HepG2 (cell line): ENCODE results near the gene SLC22A4. TPM values are rescaled to one million over a fixed set of nuclear protein-coding genes. Genes with fewer than 3 reads are reported as not detected.

ENCODE experiments used
- ATAC-seq: fragments of 200-7000 bp; cut with Tn5 transposase; 3 replicates; pipeline ENCODE4 v1.9.1; 2020; ENCODE audit warnings: mild to moderate bottlenecking, moderate library complexity
- BruUV-seq: library from RNA; stranded (reverse); fragments of 400-500 nt; replicated peaks from 2 replicates; lab custom pipeline; 2021; lab: Mats Ljungman, UMichigan
- CTCF ChIA-PET: fragments of 300-600 bp; formaldehyde crosslinking; extraction: SDS; loops from one replicate; lab custom pipeline; 2021; ENCODE audit warnings: low total read pairs, inconsistent platforms, low intra/inter-chr PET ratio; lab: Yijun Ruan, JAX
- POLR2A ChIA-PET: fragments of 350-600 bp; sonication (Branson Sonifier 250); formaldehyde crosslinking; loops from one replicate; lab custom pipeline; 2020; ENCODE audit warnings: antibody characterized with exemption, inconsistent platforms; lab: Yijun Ruan, JAX
- DNase-seq: peaks from one replicate; pipeline ENCODE4 v3.0.0-alpha.2; 2015; ENCODE audit warnings: low spot score
- FAIRE-seq: peaks from 3 replicates; lab custom pipeline; 2011; peaks lifted over from hg19 to GRCh38; lab: Jason Lieb, UNC
- H2AFZ ChIP-seq: one replicate; pipeline ENCODE4 v1.6.1; 2011; ENCODE audit warnings: low read length, inconsistent platforms
- H3K27ac ChIP-seq: fragments of 300-600 bp; 3 replicates; pipeline ENCODE4 v1.8.0; 2011; ENCODE audit warnings: mixed run types, mild to moderate bottlenecking, mixed read lengths, low read length, inconsistent platforms; ENCODE audit not compliant: insufficient read depth; ENCODE audit errors: extremely low read length
- H3K27me3 ChIP-seq, 2 experiments: fragments of 200-600 bp in 1 of 2; 2 replicates in 1 of 2; 3 replicates in 1 of 2; pipeline versions ENCODE4 v1.6.0 to v1.8.0; 2011; ENCODE audit warnings: low read length in 2 of 2, mild to moderate bottlenecking in 2 of 2, moderate library complexity in 2 of 2, inconsistent platforms in 1 of 2; ENCODE audit not compliant: insufficient read depth in 2 of 2, control insufficient read depth in 1 of 2
- H3K36me3 ChIP-seq, 2 experiments: fragments of 200-600 bp in 1 of 2; replicated peaks in 1 of 2; 2 replicates in 1 of 2; 3 replicates in 1 of 2; pipeline versions ENCODE4 v1.5.1 to v1.8.0; 2011; ENCODE audit warnings: low read length in 2 of 2, inconsistent platforms in 1 of 2; ENCODE audit not compliant: insufficient read depth in 2 of 2, control insufficient read depth in 1 of 2
- H3K4me1 ChIP-seq: 2 replicates; pipeline ENCODE4 v1.5.1; 2012; ENCODE audit warnings: low read length, inconsistent platforms; ENCODE audit not compliant: insufficient read depth
- H3K4me2 ChIP-seq: 2 replicates; pipeline ENCODE4 v1.6.0; 2011; ENCODE audit warnings: low read depth, low read length, inconsistent platforms
- H3K4me3 ChIP-seq, 3 experiments: fragments of 200-600 bp in 1 of 3; sonication (generic), shearing (Covaris generic) in 1 of 3; replicated peaks in 1 of 3; 2 replicates each; pipeline ENCODE4 v1.5.1; 2011 to 2016; ENCODE audit warnings: low read length in 3 of 3, inconsistent platforms in 2 of 3, low read depth in 2 of 3, mild to moderate bottlenecking in 2 of 3, control low read depth in 1 of 3, mixed read lengths in 1 of 3; ENCODE audit not compliant: insufficient read depth in 1 of 3
- H3K79me2 ChIP-seq: one replicate; pipeline ENCODE4 v1.6.1; 2011; ENCODE audit warnings: low read length, inconsistent platforms; ENCODE audit not compliant: insufficient read depth
- H3K9ac ChIP-seq: 2 replicates; pipeline ENCODE4 v1.6.0; 2011; ENCODE audit warnings: mild to moderate bottlenecking, low read depth, low read length, inconsistent platforms; ENCODE audit not compliant: insufficient read depth
- H3K9me3 ChIP-seq: 2 replicates; pipeline ENCODE4 v1.5.1; 2012; ENCODE audit warnings: mild to moderate bottlenecking, low read length
- H4K20me1 ChIP-seq: 2 replicates; pipeline ENCODE4 v1.6.0; 2011; ENCODE audit warnings: inconsistent platforms, mild to moderate bottlenecking, low read length, moderate library complexity; ENCODE audit not compliant: insufficient read depth
- CCAR2 ChIP-seq: fragments of 200-400 bp; formaldehyde crosslinking; optimal IDR thresholded peaks from 2 replicates; pipeline ENCODE3; 2018; ENCODE audit warnings: low read depth, mild to moderate bottlenecking, low read length, moderate library complexity
- ESRRA ChIP-seq: sonication (generic); formaldehyde crosslinking; IDR thresholded peaks from 2 replicates; pipeline ENCODE4 v1.5.1; 2020; ENCODE audit warnings: mild to moderate bottlenecking, low read depth, missing genetic modification reagents
- GATAD1 ChIP-seq: IDR thresholded peaks from 2 replicates; pipeline ENCODE4 v1.6.1; 2016; ENCODE audit warnings: missing genetic modification reagents, missing compliant biosample characterization
- GZF1 ChIP-seq: sonication (generic); formaldehyde crosslinking; IDR thresholded peaks from 2 replicates; pipeline ENCODE4 v1.5.1; 2020; ENCODE audit warnings: mild to moderate bottlenecking, missing genetic modification reagents
- JUND ChIP-seq: sonication (generic); formaldehyde crosslinking; IDR thresholded peaks from 2 replicates; pipeline ENCODE4 v1.8.0; 2022; ENCODE audit warnings: mild to moderate bottlenecking, missing genetic modification reagents
- KLF6 ChIP-seq: IDR thresholded peaks from 2 replicates; pipeline ENCODE4 v1.8.0; 2016; ENCODE audit warnings: missing biosample characterization, missing genetic modification reagents
- MAF1 ChIP-seq: sonication (generic); formaldehyde crosslinking; IDR thresholded peaks from 2 replicates; pipeline ENCODE4 v1.5.0; 2020; ENCODE audit warnings: missing genetic modification reagents, borderline replicate concordance
- NFATC3 ChIP-seq: sonication (generic); formaldehyde crosslinking; IDR thresholded peaks from 2 replicates; pipeline ENCODE4 v1.5.1; 2020; ENCODE audit warnings: mild to moderate bottlenecking, missing genetic modification reagents
- NKX3-1 ChIP-seq: sonication (generic); formaldehyde crosslinking; IDR thresholded peaks from 2 replicates; pipeline ENCODE4 v1.5.0; 2020; ENCODE audit warnings: missing genetic modification reagents
- PHF20 ChIP-seq: sonication (generic); formaldehyde crosslinking; IDR thresholded peaks from 2 replicates; pipeline ENCODE4 v1.5.0; 2020; ENCODE audit warnings: mild to moderate bottlenecking, missing genetic modification reagents
- REXO4 ChIP-seq: sonication (generic); formaldehyde crosslinking; IDR thresholded peaks from 2 replicates; pipeline ENCODE4 v1.8.0; 2022; ENCODE audit warnings: missing genetic modification reagents, mild to moderate bottlenecking, borderline replicate concordance
- RFX1 ChIP-seq: fragments of 450-650 bp; IDR thresholded peaks from 2 replicates; pipeline ENCODE4 v1.6.1; 2017
- SOX6 ChIP-seq, 2 experiments: fragments of 450-650 bp in 1 of 2; sonication (generic) in 1 of 2; formaldehyde crosslinking in 1 of 2; IDR thresholded peaks; 2 replicates each; pipeline versions ENCODE4 v1.4.0 to v1.6.1; 2017 to 2020; ENCODE audit warnings: antibody characterized with exemption in 1 of 2, mild to moderate bottlenecking in 1 of 2, missing genetic modification reagents in 1 of 2
- TOPORS ChIP-seq: sonication (generic); formaldehyde crosslinking; IDR thresholded peaks from 2 replicates; pipeline ENCODE4 v1.8.0; 2023; ENCODE audit warnings: mild to moderate bottlenecking, missing genetic modification reagents
- ZFP36L1 ChIP-seq: sonication (generic); formaldehyde crosslinking; IDR thresholded peaks from 2 replicates; pipeline ENCODE4 v1.8.0; 2022; ENCODE audit warnings: mild to moderate bottlenecking, missing genetic modification reagents, moderate library complexity
- ZIK1 ChIP-seq: sonication (generic); formaldehyde crosslinking; IDR thresholded peaks from 2 replicates; pipeline ENCODE4 v1.5.0; 2020; ENCODE audit warnings: mild to moderate bottlenecking, low read depth, missing genetic modification reagents, borderline replicate concordance
- ZNF253 ChIP-seq: sonication (generic); formaldehyde crosslinking; IDR thresholded peaks from 2 replicates; pipeline ENCODE4 v1.8.0; 2022; ENCODE audit warnings: mild to moderate bottlenecking, missing genetic modification reagents, borderline replicate concordance
- ZNF282 ChIP-seq: fragments of 450-650 bp; IDR thresholded peaks from 2 replicates; pipeline ENCODE4 v1.6.1; 2018; ENCODE audit not compliant: partially characterized antibody
- ZNF431 ChIP-seq: sonication (generic); formaldehyde crosslinking; IDR thresholded peaks from 2 replicates; pipeline ENCODE4 v1.9.0; 2022; ENCODE audit warnings: missing genetic modification reagents, low read depth, mild to moderate bottlenecking, borderline replicate concordance
- WGBS: methylation state at CpG from one replicate; pipeline ENCODE4 v1.1.6; 2017; ENCODE audit warnings: low lambda C conversion rate; 5-methylcytosine and 5-hydroxymethylcytosine counted together
- in situ Hi-C: cut with HindIII; loops from 2 replicates; pipeline ENCODE4 v1.10.0; 2017; ENCODE audit warnings: low pct_unique_long_range_greater_than_20kb; ENCODE audit not compliant: extremely low pct_ligation_motif_present
- intact Hi-C: fragments of 100-400 bp; cut with micrococcal nuclease; formaldehyde crosslinking; loops from one replicate; pipeline ENCODE4 v1.10.0; 2022; ENCODE audit not compliant: unreplicated experiment
- polyA plus RNA-seq, 8 experiments: library from polyadenylated mRNA; depleted of rRNA in 3 of 8; stranded (reverse) in 7 of 8; unstranded in 1 of 8; fragments of >200 nt; fragmentation: Illumina TruSeq in 4 of 8; extraction: Trizol in 4 of 8; gene quantifications; 2 replicates each; pipeline versions ENCODE4 v1.2.1 to v1.2.3, GENCODE V29; 2011 to 2016; ENCODE audit warnings: low read depth in 4 of 8, missing spikeins in 1 of 8, mixed read lengths in 1 of 8; ENCODE audit not compliant: insufficient read depth in 1 of 8
- total RNA-seq, 5 experiments: library from RNA; depleted of rRNA; stranded (reverse); fragments of >200 nt; fragmentation: Illumina TruSeq; extraction: Trizol; gene quantifications; 2 replicates each; pipeline ENCODE4 v1.2.3, GENCODE V29; 2016; ENCODE audit warnings: low read depth in 1 of 5
- TF ChIP-seq, protein P1 (sequence below), 2 experiments: sonication (generic) in 1 of 2; formaldehyde crosslinking in 1 of 2; IDR thresholded peaks; 2 replicates each; pipeline versions ENCODE4 v1.4.0 to v1.6.1; 2016 to 2020; ENCODE audit warnings: borderline replicate concordance in 1 of 2, low read depth in 1 of 2, mild to moderate bottlenecking in 1 of 2, missing genetic modification reagents in 1 of 2
- TF ChIP-seq, protein P2 (sequence below): sonication (generic); formaldehyde crosslinking; IDR thresholded peaks from 2 replicates; pipeline ENCODE4 v1.4.0; 2020; ENCODE audit warnings: mild to moderate bottlenecking, missing genetic modification reagents

The SLC22A4 gene
- total and polyA plus RNA-seq, 2 of the 13 experiments (the other 11 are each of a cell fraction or from before 2014, with no cell fraction given): 0.33 to 0.62 TPM

DNA sequence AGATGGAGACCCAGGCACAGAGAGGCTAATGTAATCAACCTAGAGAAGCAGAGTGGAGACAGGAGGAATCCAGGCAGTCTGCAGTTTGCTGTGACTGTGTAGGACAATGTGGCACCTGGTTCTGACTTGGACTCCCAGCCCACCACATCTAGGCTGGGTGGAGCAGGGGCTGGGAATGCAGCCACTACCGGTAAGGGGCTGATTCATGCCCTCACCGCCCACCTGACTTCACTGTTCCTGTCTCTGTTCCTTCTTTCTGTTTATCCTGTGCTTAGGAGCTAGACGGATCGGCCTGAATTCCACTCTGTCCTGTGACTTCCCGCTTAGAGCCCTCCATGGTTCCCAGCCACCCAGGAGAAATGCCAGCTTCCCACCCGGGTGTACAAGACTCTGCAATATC, 34.1 kb upstream of the SLC22A4 start:
- ATAC-seq: no peak

DNA sequence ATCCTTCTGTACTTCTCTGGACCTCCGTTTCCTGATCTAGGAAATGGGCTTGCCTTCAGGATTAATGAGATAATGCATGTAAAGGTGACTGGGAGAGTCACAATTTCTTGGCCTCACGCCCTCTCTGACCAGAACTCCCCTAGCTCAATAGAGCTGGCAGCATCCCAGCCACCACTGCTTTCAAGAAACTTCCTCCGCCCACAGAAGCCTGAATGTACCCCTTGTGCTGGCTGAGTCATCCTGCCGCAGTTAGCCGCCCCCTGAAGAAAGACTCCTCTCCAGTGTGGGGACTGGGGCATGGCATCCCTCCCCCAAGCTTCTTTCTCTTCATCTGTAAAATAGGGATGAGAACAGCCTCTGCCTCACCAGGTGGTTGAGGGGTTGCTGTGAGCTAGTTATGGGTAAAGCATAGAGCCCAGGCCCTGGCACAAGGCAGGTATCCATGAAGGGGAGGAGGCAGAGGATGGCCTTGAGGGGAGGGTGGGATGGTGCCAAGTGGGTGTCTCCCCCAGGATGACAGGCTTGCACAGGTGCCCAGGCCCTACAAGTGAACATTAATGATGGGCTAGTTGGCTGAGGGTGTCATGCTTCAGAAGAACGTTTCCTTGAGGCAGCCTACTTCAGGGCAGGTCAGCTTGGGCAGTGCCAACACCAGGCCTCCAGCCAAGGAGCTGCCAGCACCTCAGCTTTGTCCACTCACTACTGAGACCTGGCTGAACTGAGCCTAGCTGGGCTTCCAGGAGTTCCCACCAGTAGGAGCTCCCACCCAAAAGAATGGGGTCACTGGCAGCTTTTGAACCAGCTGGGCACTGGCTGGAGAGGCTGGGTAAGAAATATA, 33.3 kb upstream of the SLC22A4 start:
- H3K27ac ChIP-seq: no peak overlapping the region
- H3K4me2 ChIP-seq: no peak overlapping the region
- no TSS peak for BruUV-seq
- ATAC-seq (no peak), FAIRE-seq (no peak), DNase-seq (no peak)
- no peak overlapping the region for H2AFZ ChIP-seq
- ChIA-PET POLR2A (no interaction called here), CTCF (no interaction called here)
- H3K4me3 ChIP-seq: no peak overlapping the region
- intact Hi-C loops (no loop called here), in situ Hi-C loops (no loop called here)
- H4K20me1 ChIP-seq: no peaks in the 10 kb centered on the region
- H3K36me3 ChIP-seq: no peaks in the 10 kb centered on the region
- no peaks in the 10 kb centered on the region for H3K9me3 ChIP-seq
- H3K9ac ChIP-seq: no peak overlapping the region
- H3K4me1 ChIP-seq: peaks cover 28% of the 10 kb centered on the region
- H3K27me3 ChIP-seq: peaks cover 10 to 31% of the 10 kb centered on the region in 2 experiments
- 76% methylated on average over 5 of the region's 6 CpGs for WGBS
- no peaks in the 10 kb centered on the region for H3K79me2 ChIP-seq
- TF ChIP-seq ZFP36L1 (no peak), JUND (CRISPR knock-in tag) (no peak), NKX3-1 (CRISPR knock-in tag) (no peak), ZNF282 (no peak), GZF1 (CRISPR knock-in tag) (no peak), MAF1 (CRISPR knock-in tag) (no peak)
- TF ChIP-seq, protein P1, sequence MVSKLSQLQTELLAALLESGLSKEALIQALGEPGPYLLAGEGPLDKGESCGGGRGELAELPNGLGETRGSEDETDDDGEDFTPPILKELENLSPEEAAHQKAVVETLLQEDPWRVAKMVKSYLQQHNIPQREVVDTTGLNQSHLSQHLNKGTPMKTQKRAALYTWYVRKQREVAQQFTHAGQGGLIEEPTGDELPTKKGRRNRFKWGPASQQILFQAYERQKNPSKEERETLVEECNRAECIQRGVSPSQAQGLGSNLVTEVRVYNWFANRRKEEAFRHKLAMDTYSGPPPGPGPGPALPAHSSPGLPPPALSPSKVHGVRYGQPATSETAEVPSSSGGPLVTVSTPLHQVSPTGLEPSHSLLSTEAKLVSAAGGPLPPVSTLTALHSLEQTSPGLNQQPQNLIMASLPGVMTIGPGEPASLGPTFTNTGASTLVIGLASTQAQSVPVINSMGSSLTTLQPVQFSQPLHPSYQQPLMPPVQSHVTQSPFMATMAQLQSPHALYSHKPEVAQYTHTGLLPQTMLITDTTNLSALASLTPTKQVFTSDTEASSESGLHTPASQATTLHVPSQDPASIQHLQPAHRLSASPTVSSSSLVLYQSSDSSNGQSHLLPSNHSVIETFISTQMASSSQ (IDR thresholded peaks at IDR 0.05; ENCODE audit: low read depth): no peak
- TF ChIP-seq, protein P1 (CRISPR knock-in tag; IDR thresholded peaks at IDR 0.05; ENCODE audit: borderline replicate concordance): no peak

More for the DNA sequence above, 34.1 kb upstream of the SLC22A4 start:
- no peak overlapping the region for H2AFZ ChIP-seq
- BruUV-seq: no TSS peak
- H3K4me3 ChIP-seq: no peak overlapping the region
- FAIRE-seq: no peak
- WGBS: 56% methylated on average over 6 of the region's 6 CpGs
- no peaks in the 10 kb centered on the region for H3K79me2 ChIP-seq
- in situ Hi-C loops: no loop called here
- H3K4me1 ChIP-seq: peaks cover 20% of the 10 kb centered on the region
- no peak overlapping the region for H3K27ac ChIP-seq
- H3K9ac ChIP-seq: no peak overlapping the region
- H3K9me3 ChIP-seq: no peaks in the 10 kb centered on the region
- intact Hi-C loops: no loop called here
- ChIA-PET CTCF (no interaction called here), POLR2A (interaction anchor here (0.5 kb wide), 1 partner anchor 12 kb away, joined by 4 read pairs; no protein-coding TSS in a partner anchor)
- no peaks in the 10 kb centered on the region for H3K36me3 ChIP-seq
- no peak overlapping the region for H3K4me2 ChIP-seq
- DNase-seq: no peak
- H3K27me3 ChIP-seq: peaks cover 12 to 34% of the 10 kb centered on the region in 2 experiments
- TF ChIP-seq ZNF253 (CRISPR knock-in tag): no peak
- TF ChIP-seq SOX6 (IDR thresholded peaks at IDR 0.05): no peak
- no peak for TF ChIP-seq SOX6 (CRISPR knock-in tag; IDR thresholded peaks at IDR 0.05)
- no peak for TF ChIP-seq CCAR2
- TF ChIP-seq REXO4 (CRISPR knock-in tag): no peak
- TF ChIP-seq, protein P2, sequence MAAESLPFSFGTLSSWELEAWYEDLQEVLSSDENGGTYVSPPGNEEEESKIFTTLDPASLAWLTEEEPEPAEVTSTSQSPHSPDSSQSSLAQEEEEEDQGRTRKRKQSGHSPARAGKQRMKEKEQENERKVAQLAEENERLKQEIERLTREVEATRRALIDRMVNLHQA: no peak
- no peak for TF ChIP-seq TOPORS (CRISPR knock-in tag)
- TF ChIP-seq ZNF431 (CRISPR knock-in tag): no peak
- TF ChIP-seq NFATC3 (CRISPR knock-in tag): no peak
- no peak for TF ChIP-seq RFX1
- no peak for TF ChIP-seq PHF20
- TF ChIP-seq GATAD1: no peak
- no peak for TF ChIP-seq ZIK1
- TF ChIP-seq KLF6: no peak
- TF ChIP-seq ESRRA (CRISPR knock-in tag): no peak
- no peak for TF ChIP-seq ZNF282
- TF ChIP-seq, all 625 proteins: peak for 0
- no peaks in the 10 kb centered on the region for H4K20me1 ChIP-seq
